ENCODE results near the gene ARL5C. TPM values are rescaled to one million over a fixed set of nuclear protein-coding genes. Genes with fewer than 3 reads are reported as not detected.

Gene ARL5C
- total and polyA plus RNA-seq, 2 donors (not counting 1 experiment from before 2014, with no cell fraction given), result not detected

- DNase-seq (peak; percentile 30), ATAC-seq (ENCODE audit: low read depth) (no peak)
- intact Hi-C loops (cut with micrococcal nuclease), result no loop called here
- no peak overlapping the region for H3K27ac Mint-ChIP-seq
- Histone ChIP-seq H2AFZ (ENCODE audit: insufficient read depth, low read depth, low read length, poor library complexity, severe bottlenecking) (no peak overlapping the region), H3K4me1 (ENCODE audit: control insufficient read depth in 2 of 2, insufficient read depth in 2 of 2, low read length in 2 of 2) (peaks cover 27 to 29% of the 10 kb centered on the region in 2 donors), H3K27me3 (replicated peaks in 1 of 4; ENCODE audit: control extremely low read depth in 1 of 4, control insufficient read depth in 3 of 4, insufficient read depth in 4 of 4, low read length in 3 of 4) (peaks cover 0 to 50% (median 16%) of the 10 kb centered on the region in 4 experiments), H3K4me3 (ENCODE audit: control extremely low read depth in 1 of 5, extremely low read depth in 1 of 5, insufficient read depth in 1 of 5, low read depth in 2 of 5, low read length in 4 of 5) (no peak overlapping the region), H3K9ac (ENCODE audit: low read length) (no peak overlapping the region), H3K36me3 (replicated peaks in 1 of 2; ENCODE audit: control extremely low read depth in 1 of 2, control insufficient read depth in 1 of 2, extremely low read depth in 1 of 2, insufficient read depth in 2 of 2, low read length in 1 of 2) (no peaks in the 10 kb centered on the region), H3K9me3 (ENCODE audit: control extremely low read depth in 1 of 3, control insufficient read depth in 2 of 3, insufficient read depth in 1 of 3, low read length in 2 of 3) (peaks cover 0 to 12% (median 0%) of the 10 kb centered on the region in 3 donors), H3K27ac (ENCODE audit: low read length in 2 of 2) (no peak overlapping the region), H3K79me2 (ENCODE audit: control insufficient read depth, insufficient read depth, low read length) (no peaks in the 10 kb centered on the region), H4K20me1 (ENCODE audit: control insufficient read depth, insufficient read depth, low read length, poor library complexity, severe bottlenecking) (no peaks in the 10 kb centered on the region), H3K4me2 (replicated peaks; ENCODE audit: low read depth, low read length, poor library complexity, severe bottlenecking) (peak overlapping the region; percentile 20)
- WGBS (ENCODE audit: insufficient coverage), result no CpG with 5 or more reads among the region's 2 CpGs
- ChIA-PET CTCF (interaction anchor here (0.6 to 6.9 kb wide), 8 partner anchors 7 to 575 kb away, joined by 3 to 77 read pairs (median 4); no protein-coding TSS in a partner anchor), POLR2A (interaction anchor here (1.2 kb wide), 1 partner anchor 14 kb away, joined by 3 read pairs; no protein-coding TSS in a partner anchor)
- no peaks in the 10 kb centered on the region for H3K9me3 Mint-ChIP-seq (ENCODE audit: insufficient read depth)
- peaks cover 29% of the 10 kb centered on the region for H3K27me3 Mint-ChIP-seq
- TF ChIP-seq CTCF (IDR thresholded peaks at IDR 0.05), result no peak
- no peak for TF ChIP-seq EZH2 (IDR thresholded peaks at IDR 0.05; ENCODE audit: borderline replicate concordance, insufficient read depth, low read depth, low read length, poor library complexity, severe bottlenecking)
- H3K4me3 Mint-ChIP-seq, result no peak overlapping the region
- H3K4me1 Mint-ChIP-seq, result peaks cover 28% of the 10 kb centered on the region
These were observed 1.5 kb upstream of the ARL5C start for GRCh38 chr17:39167476-39167875.

Data from B cell (primary cell).